K562 treated with DMSO at 1 percent for 48 hours (cell line): ENCODE results near the gene LAMC3. TPM values are rescaled to one million over a fixed set of nuclear protein-coding genes. Genes with fewer than 3 reads are reported as not detected.

Experiments used
- total RNA-seq: library from RNA; unstranded; fragments of 300-600 nt; gene quantifications from 2 replicates; pipeline ENCODE4 v1.2.3, GENCODE V29; 2022; ENCODE audit warnings: low replicate concordance; ENCODE audit errors: extremely low read depth

LAMC3 gene
- not detected in 2 replicates for total RNA-seq

DNA sequence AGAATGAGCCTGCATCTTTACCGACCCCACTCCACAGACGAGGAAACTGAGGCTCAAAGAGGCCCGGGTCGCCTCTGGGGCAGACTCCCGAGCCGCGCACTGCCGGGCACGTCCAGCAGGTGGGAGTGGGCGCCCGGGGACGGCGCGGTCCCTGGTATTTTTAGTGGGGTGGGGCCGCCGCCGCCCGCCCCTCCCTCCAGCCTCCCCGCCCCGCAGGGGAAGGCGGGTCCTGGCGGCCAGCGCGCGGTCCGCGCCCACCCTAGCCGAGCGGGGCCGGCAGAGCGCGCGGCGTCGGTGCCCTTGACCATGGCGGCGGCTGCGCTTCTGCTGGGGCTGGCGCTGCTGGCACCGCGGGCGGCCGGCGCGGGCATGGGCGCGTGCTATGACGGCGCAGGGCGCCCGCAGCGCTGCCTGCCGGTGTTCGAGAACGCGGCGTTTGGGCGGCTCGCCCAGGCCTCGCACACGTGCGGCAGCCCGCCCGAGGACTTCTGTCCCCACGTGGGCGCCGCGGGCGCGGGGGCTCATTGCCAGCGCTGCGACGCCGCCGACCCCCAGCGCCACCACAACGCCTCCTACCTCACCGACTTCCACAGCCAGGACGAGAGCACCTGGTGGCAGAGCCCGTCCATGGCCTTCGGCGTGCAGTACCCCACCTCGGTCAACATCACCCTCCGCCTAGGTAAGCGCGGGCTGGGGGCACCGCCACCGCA, at the start of gene LAMC3:
Gene LAMC3 (plus strand): TSS at position 266 of the 710 bp plus-strand sequence. CDS start 41 bp downstream, at position 307.

DNA sequence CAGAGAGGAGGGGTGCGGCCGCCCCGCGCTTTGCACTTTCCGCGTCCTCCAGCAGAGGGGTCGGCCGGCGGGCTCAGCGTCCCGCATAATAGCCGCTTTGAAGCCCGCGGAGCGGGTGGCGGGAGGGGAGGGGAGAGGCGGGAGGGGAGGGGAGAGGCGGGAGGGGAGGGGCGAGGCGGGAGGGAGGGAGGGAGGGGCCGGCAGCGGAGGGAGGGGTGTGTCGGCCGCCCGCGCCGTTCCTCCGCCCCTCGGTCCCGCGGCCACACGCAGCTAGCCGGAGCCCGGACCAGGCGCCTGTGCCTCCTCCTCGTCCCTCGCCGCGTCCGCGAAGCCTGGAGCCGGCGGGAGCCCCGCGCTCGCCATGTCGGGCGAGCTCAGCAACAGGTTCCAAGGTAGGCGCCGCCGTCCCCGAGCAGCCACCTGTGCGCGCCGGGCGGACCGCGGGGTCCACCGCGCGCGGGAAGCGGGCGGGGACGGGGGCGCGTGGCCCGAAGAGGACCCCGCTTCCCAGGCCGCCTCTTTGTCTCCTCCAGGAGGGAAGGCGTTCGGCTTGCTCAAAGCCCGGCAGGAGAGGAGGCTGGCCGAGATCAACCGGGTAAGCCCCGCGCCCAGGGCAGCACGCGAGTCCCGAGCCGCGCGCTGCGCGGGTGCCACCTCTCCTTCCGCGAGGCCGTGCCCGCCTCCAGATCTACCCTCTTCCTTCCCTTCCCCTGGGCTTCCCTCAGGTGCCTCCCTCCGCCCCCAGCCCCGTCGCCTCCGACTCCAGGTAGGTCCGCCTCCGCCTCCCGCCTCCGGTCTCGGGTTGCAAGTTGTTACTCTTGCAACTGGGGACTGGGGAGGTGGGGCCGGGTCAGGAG, 87.5 kb downstream of the LAMC3 start, which contains the start of gene AIF1L:
Gene AIF1L (plus strand): TSS at position 263 of the 857 bp plus-strand sequence. CDS start 99 bp downstream, at position 362.

DNA sequence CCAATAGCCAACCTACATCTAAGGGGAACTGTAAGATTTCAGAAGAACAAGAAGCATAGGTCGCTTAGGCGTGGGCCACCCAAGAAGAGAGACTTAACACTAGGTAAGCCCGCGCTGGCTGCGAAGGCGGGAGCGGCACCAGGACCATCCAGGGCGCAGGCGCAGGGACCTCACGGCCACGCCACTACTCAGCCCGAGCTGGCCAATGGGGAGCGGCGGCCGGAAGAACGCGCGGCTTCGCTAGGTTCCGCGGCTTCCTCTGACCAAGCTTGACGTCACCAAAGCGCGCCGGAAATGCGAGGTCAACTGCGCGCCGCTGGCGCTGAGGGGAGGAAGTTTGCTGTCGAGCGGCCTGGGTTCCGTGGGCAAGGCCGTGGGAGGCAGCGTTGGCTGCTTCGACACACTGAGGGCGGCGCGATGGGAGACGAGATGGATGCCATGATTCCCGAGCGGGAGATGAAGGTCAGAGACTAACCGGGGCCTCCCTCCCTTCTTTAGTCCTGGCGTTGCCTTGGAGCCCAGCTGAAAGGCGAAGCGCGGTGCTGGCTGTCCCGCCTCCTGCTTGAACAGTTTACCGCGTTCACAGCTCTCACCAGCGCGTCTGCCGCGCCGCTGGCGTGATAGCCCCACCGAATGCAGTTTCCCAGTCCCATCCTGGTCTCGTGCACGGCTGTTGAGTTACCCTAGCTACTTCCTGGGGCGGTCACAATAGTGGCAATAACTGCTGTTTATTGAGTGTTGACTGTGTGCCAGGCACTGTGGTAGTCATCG, 116.5 kb downstream of the LAMC3 start, which contains the start of gene NUP214:
Gene NUP214 (plus strand): TSS at position 299 of the 771 bp plus-strand sequence. CDS start 119 bp downstream, at position 418.

Other genes starting within 250 kb of the LAMC3 start
- gene ABL1, start 173.9 kb upstream of the LAMC3 start, total RNA-seq: not detected in 2 replicates
- not detected in 2 replicates for gene QRFP, start 112.4 kb upstream of the LAMC3 start, total RNA-seq
- not detected in 2 replicates for gene FIBCD1, start 69.9 kb upstream of the LAMC3 start, total RNA-seq
- gene AIF1L, start 87.4 kb downstream of the LAMC3 start, total RNA-seq: not detected in 2 replicates
- not detected in 2 replicates for gene NUP214, start 116.4 kb downstream of the LAMC3 start, total RNA-seq